PC-3 (cell line): ENCODE results near the gene STK11IP.

ENCODE experiments used
- EZH2 ChIP-seq: fragments of 300-600 bp; sonication (generic); IDR thresholded peaks from one replicate; pipeline ENCODE4 v1.6.1; 2017; ENCODE audit warnings: antibody characterized with exemption, mild to moderate bottlenecking, low read length; ENCODE audit not compliant: unreplicated experiment
- TF ChIP-seq, protein P1 (sequence below): fragments of 300-600 bp; sonication (generic); conservative IDR thresholded peaks from 2 replicates; pipeline ENCODE4 v1.5.1; 2017; ENCODE audit warnings: antibody characterized with exemption, low read depth, mild to moderate bottlenecking, low read length

DNA sequence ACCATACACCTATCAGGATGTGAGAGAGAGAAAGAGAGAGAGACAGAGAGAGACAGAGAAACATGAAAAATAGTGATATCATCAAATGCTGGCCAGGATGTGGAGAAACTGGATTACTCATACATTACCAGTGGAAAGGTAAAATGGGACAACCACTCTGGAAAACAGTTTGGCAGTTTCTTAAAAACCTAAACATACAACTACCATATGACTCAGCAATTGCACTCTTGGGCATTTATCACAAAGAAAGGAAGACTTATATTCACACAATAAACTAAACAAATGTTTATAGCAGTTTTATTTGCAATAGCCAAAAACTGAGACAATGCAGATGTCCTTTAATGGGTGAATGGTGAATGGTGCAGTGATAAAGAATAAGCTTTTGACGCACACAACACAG is 58.9 kb downstream of the STK11IP start:
- TF ChIP-seq, protein P1, sequence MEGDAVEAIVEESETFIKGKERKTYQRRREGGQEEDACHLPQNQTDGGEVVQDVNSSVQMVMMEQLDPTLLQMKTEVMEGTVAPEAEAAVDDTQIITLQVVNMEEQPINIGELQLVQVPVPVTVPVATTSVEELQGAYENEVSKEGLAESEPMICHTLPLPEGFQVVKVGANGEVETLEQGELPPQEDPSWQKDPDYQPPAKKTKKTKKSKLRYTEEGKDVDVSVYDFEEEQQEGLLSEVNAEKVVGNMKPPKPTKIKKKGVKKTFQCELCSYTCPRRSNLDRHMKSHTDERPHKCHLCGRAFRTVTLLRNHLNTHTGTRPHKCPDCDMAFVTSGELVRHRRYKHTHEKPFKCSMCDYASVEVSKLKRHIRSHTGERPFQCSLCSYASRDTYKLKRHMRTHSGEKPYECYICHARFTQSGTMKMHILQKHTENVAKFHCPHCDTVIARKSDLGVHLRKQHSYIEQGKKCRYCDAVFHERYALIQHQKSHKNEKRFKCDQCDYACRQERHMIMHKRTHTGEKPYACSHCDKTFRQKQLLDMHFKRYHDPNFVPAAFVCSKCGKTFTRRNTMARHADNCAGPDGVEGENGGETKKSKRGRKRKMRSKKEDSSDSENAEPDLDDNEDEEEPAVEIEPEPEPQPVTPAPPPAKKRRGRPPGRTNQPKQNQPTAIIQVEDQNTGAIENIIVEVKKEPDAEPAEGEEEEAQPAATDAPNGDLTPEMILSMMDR: no peak
- no peak for TF ChIP-seq EZH2
